ENCODE data around the gene ZBTB11. TPM values are rescaled to one million over a fixed set of nuclear protein-coding genes. Genes with fewer than 3 reads are reported as not detected.

ZBTB11 gene
- total and polyA plus RNA-seq, 2 experiments from 2014 or later = 5.1 to 19.0 TPM

- Histone ChIP-seq H3K27me3 (no peaks in the 10 kb centered on the region), H3K36me3 (replicated peaks; ENCODE audit: insufficient read depth, low read depth) (no peaks in the 10 kb centered on the region), H3K27ac (no peak overlapping the region), H4K20me1 (ENCODE audit: insufficient read depth, poor library complexity, severe bottlenecking) (no peaks in the 10 kb centered on the region), H2AFZ (no peak overlapping the region), H3K9me3 (ENCODE audit: low read depth) (no peaks in the 10 kb centered on the region), H3K9me2 (replicated peaks; ENCODE audit: insufficient read depth) (no peaks in the 10 kb centered on the region), H3K79me2 (no peaks in the 10 kb centered on the region), H3K4me3 (no peak overlapping the region), H3K4me2 (no peak overlapping the region), H3K4me1 (ENCODE audit: insufficient read depth) (no peaks in the 10 kb centered on the region)
- no peak for DNase-seq (ENCODE audit: low spot score)
- WGBS (ENCODE audit: low lambda C conversion rate, missing lambda C conversion rate) = 88% methylated on average over 2 of the region's 2 CpGs
- no peak for TF ChIP-seq CTCF (IDR thresholded peaks at IDR 0.05; ENCODE audit: poor library complexity)
- no peak for TF ChIP-seq EZH2 (IDR thresholded peaks at IDR 0.05; ENCODE audit: borderline replicate concordance)
- TF ChIP-seq EZH2phosphoT487 (IDR thresholded peaks at IDR 0.05; ENCODE audit: low read depth, severe bottlenecking, unreplicated experiment) = no peak
Observed at GRCh38 chr3:101703169-101703568, 26.2 kb upstream of the ZBTB11 start.

DNA sequence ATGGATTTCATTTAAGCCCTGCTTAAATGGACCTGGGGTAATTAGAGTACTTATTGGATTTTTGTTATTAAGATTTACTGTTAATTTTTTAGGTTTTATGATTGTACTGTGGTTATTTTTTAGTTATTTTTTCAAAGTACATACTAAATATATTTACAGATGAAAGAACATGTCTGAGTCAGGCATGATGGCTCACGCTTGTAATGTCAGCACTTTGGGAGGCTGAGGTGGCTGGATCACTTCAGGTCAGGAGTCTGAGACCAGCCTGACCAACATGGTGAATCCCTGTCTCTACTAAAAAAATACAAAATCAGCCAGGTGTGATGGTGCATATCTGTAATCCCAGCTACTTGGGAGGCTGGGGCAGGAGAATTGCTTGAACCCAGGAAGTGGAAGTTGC is 25.8 kb upstream of the ZBTB11 start:
- no peak for TF ChIP-seq EZH2phosphoT487 (IDR thresholded peaks at IDR 0.05; ENCODE audit: low read depth, severe bottlenecking, unreplicated experiment)
- TF ChIP-seq EZH2 (IDR thresholded peaks at IDR 0.05; ENCODE audit: borderline replicate concordance) = no peak
- no peak for TF ChIP-seq CTCF (IDR thresholded peaks at IDR 0.05; ENCODE audit: poor library complexity)
- no peaks in the 10 kb centered on the region for H3K36me3 ChIP-seq (replicated peaks; ENCODE audit: insufficient read depth, low read depth)
- 96% methylated on average over 1 of the region's 1 CpG for WGBS (ENCODE audit: low lambda C conversion rate, missing lambda C conversion rate)

GRCh38 chr3:101701696-101702634 is 25.0 kb upstream of the ZBTB11 start:
- Histone ChIP-seq H3K4me1 (ENCODE audit: insufficient read depth) (no peaks in the 10 kb centered on the region), H3K4me3 (no peak overlapping the region), H4K20me1 (ENCODE audit: insufficient read depth, poor library complexity, severe bottlenecking) (no peaks in the 10 kb centered on the region), H3K9me3 (ENCODE audit: low read depth) (no peaks in the 10 kb centered on the region), H3K9me2 (replicated peaks; ENCODE audit: insufficient read depth) (no peaks in the 10 kb centered on the region), H3K4me2 (no peak overlapping the region), H3K36me3 (replicated peaks; ENCODE audit: insufficient read depth, low read depth) (no peaks in the 10 kb centered on the region), H2AFZ (no peak overlapping the region), H3K27ac (no peak overlapping the region), H3K79me2 (no peaks in the 10 kb centered on the region), H3K27me3 (no peaks in the 10 kb centered on the region)
- DNase-seq (ENCODE audit: low spot score) = no peak
- no peak for TF ChIP-seq EZH2 (IDR thresholded peaks at IDR 0.05; ENCODE audit: borderline replicate concordance)
- no peak for TF ChIP-seq CTCF (IDR thresholded peaks at IDR 0.05; ENCODE audit: poor library complexity)
- TF ChIP-seq EZH2phosphoT487 (IDR thresholded peaks at IDR 0.05; ENCODE audit: low read depth, severe bottlenecking, unreplicated experiment) = no peak
- 90% methylated on average over 7 of the region's 7 CpGs for WGBS (ENCODE audit: low lambda C conversion rate, missing lambda C conversion rate)

More for the DNA sequence above, 25.8 kb upstream of the ZBTB11 start:
- Histone ChIP-seq H3K27me3 (no peaks in the 10 kb centered on the region), H3K4me3 (no peak overlapping the region), H3K4me2 (no peak overlapping the region), H4K20me1 (ENCODE audit: insufficient read depth, poor library complexity, severe bottlenecking) (no peaks in the 10 kb centered on the region), H3K4me1 (ENCODE audit: insufficient read depth) (no peaks in the 10 kb centered on the region), H3K9me3 (ENCODE audit: low read depth) (no peaks in the 10 kb centered on the region), H2AFZ (no peak overlapping the region), H3K79me2 (no peaks in the 10 kb centered on the region), H3K9me2 (replicated peaks; ENCODE audit: insufficient read depth) (no peaks in the 10 kb centered on the region), H3K27ac (no peak overlapping the region)
- no peak for DNase-seq (ENCODE audit: low spot score)

Data from hepatocyte (in vitro differentiated cells).